ENCODE measurements around the gene BCL2L13. TPM values are rescaled to one million over a fixed set of nuclear protein-coding genes. Genes with fewer than 3 reads are reported as not detected.
A peak's percentile ranks its signal among the peaks of the same experiment; 100 is the strongest.

BCL2L13 gene
- polyA plus RNA-seq, 3 donors = 20.2 to 67.8 (median 53.0) TPM

GRCh38 chr22:17656870-17657395 lies 18.4 kb downstream of the BCL2L13 start:
- DNase-seq = no peak
- Histone ChIP-seq H3K9me3 (replicated peaks in 1 of 2; ENCODE audit: control insufficient read depth in 1 of 2, insufficient read depth in 1 of 2, low read length in 2 of 2) (no peaks in the 10 kb centered on the region), H3K4me1 (ENCODE audit: control insufficient read depth in 1 of 2, insufficient read depth in 2 of 2, low read length in 2 of 2) (peaks cover 14 to 22% of the 10 kb centered on the region in 2 donors), H2AFZ (ENCODE audit: insufficient read depth, low read depth, low read length, poor library complexity, severe bottlenecking) (no peak overlapping the region), H3K27ac (ENCODE audit: low read depth in 1 of 2, low read length in 2 of 2) (no peak overlapping the region), H3K4me3 (replicated peaks in 1 of 3; ENCODE audit: low read depth in 2 of 3, low read length in 3 of 3) (no peak overlapping the region), H3K79me2 (ENCODE audit: insufficient read depth, low read length) (peaks cover 70% of the 10 kb centered on the region), H3K27me3 (ENCODE audit: control insufficient read depth in 2 of 2, insufficient read depth in 2 of 2, low read length in 2 of 2) (no peaks in the 10 kb centered on the region), H3K4me2 (replicated peaks; ENCODE audit: extremely low read depth, low read length, poor library complexity, severe bottlenecking) (no peak overlapping the region), H4K20me1 (ENCODE audit: insufficient read depth, low read length) (no peaks in the 10 kb centered on the region), H3K9ac (ENCODE audit: insufficient read depth, low read length, poor library complexity, severe bottlenecking) (no peak overlapping the region), H3K36me3 (replicated peaks in 1 of 2; ENCODE audit: control insufficient read depth in 1 of 2, insufficient read depth in 2 of 2, low read length in 2 of 2) (peaks cover 35 to 40% of the 10 kb centered on the region in 2 donors)
- Mint-ChIP-seq H3K9me3 (no peaks in the 10 kb centered on the region), H3K36me3 (peaks cover 31 to 59% of the 10 kb centered on the region in 2 donors), H3K4me1 (peaks cover 30% of the 10 kb centered on the region), H3K27ac (peak overlapping the region in 3 of 7 donors; percentile 19 to 47 (median 37)), H3K27me3 (ENCODE audit: low read depth in 3 of 3) (no peaks in the 10 kb centered on the region), H3K4me3 (no peak overlapping the region)
- intact Hi-C loops (cut with micrococcal nuclease) = no loop called here
- 100% methylated on average over 3 of the region's 10 CpGs for WGBS (ENCODE audit: insufficient coverage)
- no peak for TF ChIP-seq CTCF (IDR thresholded peaks at IDR 0.05)

- Histone ChIP-seq H3K9me3 (replicated peaks in 1 of 2; ENCODE audit: control insufficient read depth in 1 of 2, insufficient read depth in 1 of 2, low read length in 2 of 2) (no peaks in the 10 kb centered on the region), H3K79me2 (ENCODE audit: insufficient read depth, low read length) (peaks cover 74% of the 10 kb centered on the region), H3K4me3 (replicated peaks in 1 of 3; ENCODE audit: low read depth in 2 of 3, low read length in 3 of 3) (no peak overlapping the region), H3K4me1 (ENCODE audit: control insufficient read depth in 1 of 2, insufficient read depth in 2 of 2, low read length in 2 of 2) (peaks cover 18 to 28% of the 10 kb centered on the region in 2 donors), H3K4me2 (replicated peaks; ENCODE audit: extremely low read depth, low read length, poor library complexity, severe bottlenecking) (no peak overlapping the region), H3K9ac (ENCODE audit: insufficient read depth, low read length, poor library complexity, severe bottlenecking) (no peak overlapping the region), H3K27ac (ENCODE audit: low read depth in 1 of 2, low read length in 2 of 2) (peak overlapping the region in 1 of 2 donors; percentile 61), H3K36me3 (replicated peaks in 1 of 2; ENCODE audit: control insufficient read depth in 1 of 2, insufficient read depth in 2 of 2, low read length in 2 of 2) (peaks cover 36 to 52% of the 10 kb centered on the region in 2 donors), H4K20me1 (ENCODE audit: insufficient read depth, low read length) (no peaks in the 10 kb centered on the region), H3K27me3 (ENCODE audit: control insufficient read depth in 2 of 2, insufficient read depth in 2 of 2, low read length in 2 of 2) (no peaks in the 10 kb centered on the region), H2AFZ (ENCODE audit: insufficient read depth, low read depth, low read length, poor library complexity, severe bottlenecking) (no peak overlapping the region)
- TF ChIP-seq CTCF (IDR thresholded peaks at IDR 0.05) = no peak
- DNase-seq = no peak
- intact Hi-C loops (cut with micrococcal nuclease) = no loop called here
- Mint-ChIP-seq H3K4me1 (peaks cover 29% of the 10 kb centered on the region), H3K27me3 (ENCODE audit: low read depth in 3 of 3) (no peaks in the 10 kb centered on the region), H3K9me3 (peaks cover 0 to 10% (median 7%) of the 10 kb centered on the region in 7 donors), H3K27ac (peak overlapping the region in 5 of 7 donors; percentile 19 to 74 (median 54)), H3K4me3 (no peak overlapping the region), H3K36me3 (peaks cover 40 to 76% of the 10 kb centered on the region in 2 donors)
- WGBS (ENCODE audit: insufficient coverage) = 100% methylated on average over 6 of the region's 6 CpGs
Measured at GRCh38 chr22:17664414-17665055, 26.0 kb downstream of the BCL2L13 start.

Measured in CD14-positive monocyte (primary cell).